Measurements from ENCODE around the gene DDX10.

Gene DDX10

DNA sequence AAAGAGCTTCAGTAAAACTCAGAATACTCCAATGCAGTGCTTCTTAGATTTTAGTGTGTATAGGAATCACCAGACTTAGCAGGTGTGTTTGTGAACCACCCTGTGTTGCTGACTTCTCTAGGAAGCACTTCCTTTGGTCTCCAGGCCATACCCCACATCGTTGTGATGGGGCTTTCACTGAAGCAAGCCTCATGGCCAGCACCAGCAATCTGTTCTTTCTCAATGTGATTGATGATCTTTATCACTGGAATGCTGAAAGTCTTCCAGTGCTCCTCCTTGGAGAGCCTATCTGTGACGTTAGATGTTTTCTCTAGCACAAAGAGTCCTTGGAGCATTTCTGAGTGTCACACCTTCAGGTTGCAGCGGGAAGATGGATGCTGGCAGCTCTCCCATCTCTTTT lies 280.5 kb downstream of the DDX10 start:
- Histone ChIP-seq H2BK120ac (ENCODE audit: insufficient read depth, low read length, poor library complexity) (no peak overlapping the region), H3K4ac (ENCODE audit: low read depth, low read length) (no peak overlapping the region), H3K79me2 (ENCODE audit: control insufficient read depth, insufficient read depth, low read length, poor library complexity) (no peaks in the 10 kb centered on the region), H2BK12ac (ENCODE audit: low read length) (no peak overlapping the region), H3K79me1 (ENCODE audit: low read length) (no peaks in the 10 kb centered on the region), H3K4me3 (ENCODE audit: low read depth, low read length) (no peak overlapping the region), H4K8ac (ENCODE audit: low read depth, low read length) (no peak overlapping the region), H2AFZ (ENCODE audit: insufficient read depth, low read length, poor library complexity) (no peak overlapping the region), H2AK5ac (ENCODE audit: low read length) (no peak overlapping the region), H3K36me3 (ENCODE audit: control insufficient read depth in 1 of 2, insufficient read depth in 2 of 2, low read length in 2 of 2) (peaks cover 0 to 1% of the 10 kb centered on the region in 2 experiments), H3K18ac (ENCODE audit: low read length) (no peak overlapping the region), H3K23ac (ENCODE audit: low read length) (no peak overlapping the region), H4K12ac (ENCODE audit: low read depth, low read length) (no peak overlapping the region), H3K4me1 (ENCODE audit: control insufficient read depth in 1 of 2, insufficient read depth in 2 of 2, low read length in 2 of 2) (peaks cover 0 to 10% of the 10 kb centered on the region in 2 experiments), H4K91ac (ENCODE audit: low read depth, low read length) (no peak overlapping the region), H3K14ac (ENCODE audit: low read length) (no peak overlapping the region), H3K4me2 (ENCODE audit: low read length) (no peak overlapping the region), H3K27me3 (ENCODE audit: insufficient read depth, low read length) (no peaks in the 10 kb centered on the region), H3K27ac (ENCODE audit: low read depth, low read length) (peak overlapping the region; percentile 8), H3K9me3 (ENCODE audit: insufficient read depth, low read depth, low read length) (no peaks in the 10 kb centered on the region), H3K9ac (ENCODE audit: low read length) (no peak overlapping the region), H2BK5ac (ENCODE audit: low read depth, low read length, poor library complexity) (no peak overlapping the region)
- peak; percentile 59 to 81 for DNase-seq
- WGBS (ENCODE audit: extremely low coverage, insufficient coverage, insufficient read length) = no CpG with 5 or more reads among the region's 3 CpGs

GRCh38 chr11:108947654-108948570 lies 283.0 kb downstream of the DDX10 start:
- Histone ChIP-seq H3K9me3 (ENCODE audit: insufficient read depth, low read depth, low read length) (no peaks in the 10 kb centered on the region), H4K91ac (ENCODE audit: low read depth, low read length) (no peak overlapping the region), H3K9ac (ENCODE audit: low read length) (no peak overlapping the region), H3K23ac (ENCODE audit: low read length) (no peak overlapping the region), H3K27me3 (ENCODE audit: insufficient read depth, low read length) (no peaks in the 10 kb centered on the region), H3K4me2 (ENCODE audit: low read length) (no peak overlapping the region), H4K8ac (ENCODE audit: low read depth, low read length) (no peak overlapping the region), H2AFZ (ENCODE audit: insufficient read depth, low read length, poor library complexity) (no peak overlapping the region), H3K27ac (ENCODE audit: low read depth, low read length) (no peak overlapping the region), H2AK5ac (ENCODE audit: low read length) (no peak overlapping the region), H3K79me1 (ENCODE audit: low read length) (no peaks in the 10 kb centered on the region), H4K12ac (ENCODE audit: low read depth, low read length) (no peak overlapping the region), H3K4ac (ENCODE audit: low read depth, low read length) (no peak overlapping the region), H3K4me3 (ENCODE audit: low read depth, low read length) (no peak overlapping the region), H2BK5ac (ENCODE audit: low read depth, low read length, poor library complexity) (no peak overlapping the region), H2BK120ac (ENCODE audit: insufficient read depth, low read length, poor library complexity) (no peak overlapping the region), H3K18ac (ENCODE audit: low read length) (no peak overlapping the region), H2BK12ac (ENCODE audit: low read length) (no peak overlapping the region), H3K79me2 (ENCODE audit: control insufficient read depth, insufficient read depth, low read length, poor library complexity) (no peaks in the 10 kb centered on the region), H3K36me3 (ENCODE audit: control insufficient read depth in 1 of 2, insufficient read depth in 2 of 2, low read length in 2 of 2) (peaks cover 0 to 1% of the 10 kb centered on the region in 2 experiments), H3K14ac (ENCODE audit: low read length) (no peak overlapping the region), H3K4me1 (ENCODE audit: control insufficient read depth in 1 of 2, insufficient read depth in 2 of 2, low read length in 2 of 2) (peaks cover 0 to 10% of the 10 kb centered on the region in 2 experiments)
- peak; percentile 2 to 23 for DNase-seq
- WGBS (ENCODE audit: extremely low coverage, insufficient coverage, insufficient read length) = no CpG with 5 or more reads among the region's 7 CpGs

DNA sequence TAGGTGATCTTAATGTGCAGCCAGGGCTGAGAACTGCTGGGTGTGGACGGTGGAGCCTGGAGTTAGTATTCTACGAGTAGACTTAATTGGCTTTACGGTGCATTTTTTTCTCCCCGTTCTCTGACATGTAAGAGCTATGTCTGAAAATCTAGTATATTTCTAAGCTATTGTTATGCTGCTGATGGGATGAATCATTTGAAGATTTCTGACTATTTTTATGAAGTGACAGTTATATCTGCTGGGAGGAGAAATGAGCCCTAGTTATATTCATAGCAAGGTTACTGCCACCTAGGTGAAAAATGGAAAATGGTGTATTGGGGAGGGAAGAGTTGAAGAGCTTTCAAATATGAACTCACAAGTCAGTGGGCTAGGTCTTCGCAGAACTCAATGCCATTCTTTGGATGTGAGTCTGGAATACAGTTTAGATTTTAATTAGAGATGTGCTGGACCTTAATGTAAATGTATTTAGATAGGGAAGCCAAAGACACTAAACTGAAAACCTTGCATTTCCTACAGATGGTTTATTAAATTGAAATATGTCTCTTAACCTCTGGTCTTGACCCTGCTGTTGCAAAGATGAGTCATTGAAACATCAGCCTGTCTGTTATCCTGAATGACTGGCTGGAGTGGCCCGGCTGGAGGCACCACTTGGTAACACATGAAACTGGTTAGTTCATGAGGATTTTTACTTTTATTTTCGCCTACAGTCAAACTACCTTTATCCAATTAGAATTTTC lies 293.7 kb downstream of the DDX10 start:
- Histone ChIP-seq H2BK5ac (ENCODE audit: low read depth, low read length, poor library complexity) (no peak overlapping the region), H4K12ac (ENCODE audit: low read depth, low read length) (no peak overlapping the region), H3K9me3 (ENCODE audit: insufficient read depth, low read depth, low read length) (no peaks in the 10 kb centered on the region), H3K23ac (ENCODE audit: low read length) (no peak overlapping the region), H3K14ac (ENCODE audit: low read length) (no peak overlapping the region), H3K18ac (ENCODE audit: low read length) (no peak overlapping the region), H3K79me1 (ENCODE audit: low read length) (peaks cover 2% of the 10 kb centered on the region), H4K8ac (ENCODE audit: low read depth, low read length) (no peak overlapping the region), H4K91ac (ENCODE audit: low read depth, low read length) (no peak overlapping the region), H3K79me2 (ENCODE audit: control insufficient read depth, insufficient read depth, low read length, poor library complexity) (no peaks in the 10 kb centered on the region), H3K4ac (ENCODE audit: low read depth, low read length) (no peak overlapping the region), H3K9ac (ENCODE audit: low read length) (no peak overlapping the region), H3K4me3 (ENCODE audit: low read depth, low read length) (no peak overlapping the region), H3K27ac (ENCODE audit: low read depth, low read length) (no peak overlapping the region), H2AK5ac (ENCODE audit: low read length) (no peak overlapping the region), H3K4me2 (ENCODE audit: low read length) (no peak overlapping the region), H2BK12ac (ENCODE audit: low read length) (no peak overlapping the region), H2AFZ (ENCODE audit: insufficient read depth, low read length, poor library complexity) (no peak overlapping the region), H3K4me1 (ENCODE audit: control insufficient read depth in 1 of 2, insufficient read depth in 2 of 2, low read length in 2 of 2) (peaks cover 0 to 14% of the 10 kb centered on the region in 2 experiments), H3K27me3 (ENCODE audit: insufficient read depth, low read length) (no peaks in the 10 kb centered on the region), H2BK120ac (ENCODE audit: insufficient read depth, low read length, poor library complexity) (no peak overlapping the region), H3K36me3 (ENCODE audit: control insufficient read depth in 1 of 2, insufficient read depth in 2 of 2, low read length in 2 of 2) (no peaks in the 10 kb centered on the region)
- DNase-seq = peak; percentile 16 to 59
- WGBS (ENCODE audit: extremely low coverage, insufficient coverage, insufficient read length) = no CpG with 5 or more reads among the region's 7 CpGs

DNA sequence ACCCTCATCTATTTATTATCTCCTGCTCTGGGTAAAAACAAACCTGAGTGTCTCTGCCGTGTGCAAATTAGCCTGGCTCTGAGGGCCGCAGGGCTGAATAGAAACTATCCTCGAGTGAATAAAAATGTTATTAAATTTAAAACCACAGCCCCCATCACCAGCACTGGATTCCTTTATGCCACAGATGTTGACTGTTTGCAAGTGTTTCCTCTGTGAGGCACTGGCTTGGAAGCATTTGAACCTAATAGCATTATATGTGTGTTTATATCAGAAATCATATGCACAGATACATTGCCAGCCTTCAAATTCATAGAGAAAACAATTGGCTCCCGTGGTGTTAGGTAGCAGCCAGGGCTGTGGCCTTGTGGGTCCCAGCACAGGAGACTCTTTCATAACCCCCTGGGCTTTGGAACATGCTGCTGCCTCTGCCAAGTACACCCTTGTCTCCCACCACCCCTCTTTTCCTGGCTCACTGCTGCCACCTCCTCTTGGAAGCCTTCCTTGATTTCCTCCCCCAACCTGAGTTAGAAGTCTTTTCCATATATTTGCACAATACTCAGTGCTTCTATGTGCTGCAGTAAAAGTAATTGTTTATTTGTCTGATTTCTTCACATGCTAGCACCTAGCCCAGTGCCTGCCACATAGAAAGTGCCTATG lies 294.4 kb downstream of the DDX10 start:
- H3K27ac ChIP-seq (ENCODE audit: low read depth, low read length) = no peak overlapping the region
- H4K12ac ChIP-seq (ENCODE audit: low read depth, low read length) = no peak overlapping the region
- no peak overlapping the region for H3K9ac ChIP-seq (ENCODE audit: low read length)

More for the DNA sequence above, 294.4 kb downstream of the DDX10 start:
- Histone ChIP-seq H2BK5ac (ENCODE audit: low read depth, low read length, poor library complexity) (no peak overlapping the region), H2BK120ac (ENCODE audit: insufficient read depth, low read length, poor library complexity) (no peak overlapping the region), H3K4me3 (ENCODE audit: low read depth, low read length) (no peak overlapping the region), H3K36me3 (ENCODE audit: control insufficient read depth in 1 of 2, insufficient read depth in 2 of 2, low read length in 2 of 2) (no peaks in the 10 kb centered on the region), H3K14ac (ENCODE audit: low read length) (no peak overlapping the region), H3K79me1 (ENCODE audit: low read length) (peaks cover 2% of the 10 kb centered on the region), H2BK12ac (ENCODE audit: low read length) (peak overlapping the region; percentile 19), H3K27me3 (ENCODE audit: insufficient read depth, low read length) (no peaks in the 10 kb centered on the region), H3K18ac (ENCODE audit: low read length) (no peak overlapping the region), H3K23ac (ENCODE audit: low read length) (no peak overlapping the region), H3K79me2 (ENCODE audit: control insufficient read depth, insufficient read depth, low read length, poor library complexity) (no peaks in the 10 kb centered on the region), H3K9me3 (ENCODE audit: insufficient read depth, low read depth, low read length) (no peaks in the 10 kb centered on the region), H2AFZ (ENCODE audit: insufficient read depth, low read length, poor library complexity) (no peak overlapping the region), H4K8ac (ENCODE audit: low read depth, low read length) (no peak overlapping the region), H2AK5ac (ENCODE audit: low read length) (no peak overlapping the region), H3K4me2 (ENCODE audit: low read length) (no peak overlapping the region), H3K4ac (ENCODE audit: low read depth, low read length) (no peak overlapping the region), H3K4me1 (ENCODE audit: control insufficient read depth in 1 of 2, insufficient read depth in 2 of 2, low read length in 2 of 2) (peaks cover 0 to 14% of the 10 kb centered on the region in 2 experiments), H4K91ac (ENCODE audit: low read depth, low read length) (no peak overlapping the region)
- no CpG with 5 or more reads among the region's 4 CpGs for WGBS (ENCODE audit: extremely low coverage, insufficient coverage, insufficient read length)
- no peak for DNase-seq

Data from trophoblast cell (in vitro differentiated cells and primary cell).